Measurements from ENCODE around the gene PARS2. TPM values are rescaled to one million over a fixed set of nuclear protein-coding genes. Genes with fewer than 3 reads are reported as not detected.
A peak's percentile ranks its signal among the peaks of the same experiment; 100 is the strongest.

Gene PARS2
- total RNA-seq, 1 experiment from 2014 or later: 10.2 TPM

GRCh38 chr1:54754486-54755285 is 9.6 kb downstream of the PARS2 start:
- no peaks in the 10 kb centered on the region for H3K9me3 Mint-ChIP-seq
- Histone ChIP-seq H3K9me3 (ENCODE audit: control insufficient read depth, low read depth, low read length) (no peaks in the 10 kb centered on the region), H3K4me2 (ENCODE audit: insufficient read depth, insufficient read length, low read length) (no peak overlapping the region), H2AK5ac (ENCODE audit: insufficient read length, low read length) (no peak overlapping the region), H3K4me1 (ENCODE audit: insufficient read depth, low read length) (no peaks in the 10 kb centered on the region), H4K20me1 (ENCODE audit: control insufficient read depth, insufficient read depth, insufficient read length) (peaks cover 3% of the 10 kb centered on the region), H4K5ac (ENCODE audit: insufficient read length, low read depth, low read length) (no peak overlapping the region), H2BK120ac (ENCODE audit: low read depth, low read length, poor library complexity, severe bottlenecking) (no peak overlapping the region), H3T11ph (ENCODE audit: low read length) (no peak overlapping the region), H2BK20ac (ENCODE audit: low read depth, low read length, poor library complexity, severe bottlenecking) (no peak overlapping the region), H2BK15ac (ENCODE audit: low read depth, low read length) (no peak overlapping the region), H3K4ac (ENCODE audit: low read depth, low read length) (no peak overlapping the region), H3K23me2 (ENCODE audit: insufficient read length, low read depth, low read length, poor library complexity, severe bottlenecking) (no peaks in the 10 kb centered on the region), H3K18ac (ENCODE audit: insufficient read length, low read depth, low read length) (no peak overlapping the region), H3K27ac (ENCODE audit: insufficient read length, low read depth, low read length) (no peak overlapping the region), H3K14ac (ENCODE audit: insufficient read depth, low read length) (no peak overlapping the region), H4K8ac (replicated peaks; ENCODE audit: insufficient read length, low read depth, low read length) (no peak overlapping the region), H2BK5ac (ENCODE audit: insufficient read length, low read length) (no peak overlapping the region), H3K9ac (ENCODE audit: extremely low read depth, insufficient read length, low read length) (no peak overlapping the region), H3K79me2 (ENCODE audit: insufficient read depth, low read length) (no peaks in the 10 kb centered on the region), H3K56ac (ENCODE audit: insufficient read length, low read depth, low read length) (no peak overlapping the region), H4K91ac (ENCODE audit: insufficient read length, low read depth, low read length) (no peak overlapping the region), H2BK12ac (ENCODE audit: insufficient read length, low read depth, low read length) (no peak overlapping the region), H3K79me1 (ENCODE audit: insufficient read depth, low read depth, low read length, poor library complexity, severe bottlenecking) (no peaks in the 10 kb centered on the region), H3K23ac (ENCODE audit: insufficient read length, low read depth, low read length) (no peak overlapping the region), H2AFZ (ENCODE audit: low read length) (no peak overlapping the region), H3K27me3 (ENCODE audit: insufficient read depth, low read length) (no peaks in the 10 kb centered on the region)
- no peak for TF ChIP-seq CTCF (conservative IDR thresholded peaks at IDR 0.05)
- no peak for DNase-seq
- H3K4me3 Mint-ChIP-seq: no peak overlapping the region
- no CpG with 5 or more reads among the region's 25 CpGs for WGBS (ENCODE audit: extremely low coverage, insufficient read length, low lambda C conversion rate)
- H3K4me1 Mint-ChIP-seq: peaks cover 15 to 19% of the 10 kb centered on the region in 2 experiments
- no peaks in the 10 kb centered on the region for H3K27me3 Mint-ChIP-seq (ENCODE audit: low read depth)
- H3K27ac Mint-ChIP-seq: peak overlapping the region in 1 of 3 experiments; percentile 65; a peak in 1 of 7 replicates
- peaks cover 4 to 32% (median 20%) of the 10 kb centered on the region in 3 experiments; a peak in 4 of 7 replicates for H3K36me3 Mint-ChIP-seq (ENCODE audit: insufficient read depth in 1 of 3, low read depth in 3 of 3)
